Hepatocyte (in vitro differentiated cells): ENCODE measurements around the gene PRDM5. TPM values are rescaled to one million over a fixed set of nuclear protein-coding genes. Genes with fewer than 3 reads are reported as not detected.

Experiments
- DNase-seq: peaks from one replicate; pipeline ENCODE4 v3.0.0-alpha.2; 2016; ENCODE audit warnings: low spot score
- H2AFZ ChIP-seq: fragments of 200-600 bp; sonication (generic); 2 replicates; pipeline ENCODE4 v1.6.0; 2016; ENCODE audit warnings: antibody characterized with exemption, mild to moderate bottlenecking
- H3K27ac ChIP-seq: fragments of 200-600 bp; sonication (generic); 2 replicates; pipeline ENCODE4 v1.5.1; 2016; ENCODE audit warnings: mild to moderate bottlenecking
- H3K27me3 ChIP-seq: fragments of 200-600 bp; sonication (generic); 2 replicates; pipeline ENCODE4 v1.6.1; 2016
- H3K36me3 ChIP-seq: fragments of 200-600 bp; sonication (generic); replicated peaks from 2 replicates; pipeline ENCODE4 v1.5.1; 2016; ENCODE audit warnings: low read depth; ENCODE audit not compliant: insufficient read depth
- H3K4me1 ChIP-seq: fragments of 200-600 bp; sonication (generic); 2 replicates; pipeline ENCODE4 v1.5.1; 2016; ENCODE audit warnings: mild to moderate bottlenecking, moderate library complexity; ENCODE audit not compliant: insufficient read depth
- H3K4me2 ChIP-seq: fragments of 200-600 bp; sonication (generic); 2 replicates; pipeline ENCODE4 v1.6.0; 2016
- H3K4me3 ChIP-seq: fragments of 200-600 bp; sonication (generic); 2 replicates; pipeline ENCODE4 v1.5.1; 2016; ENCODE audit warnings: mild to moderate bottlenecking
- H3K79me2 ChIP-seq: fragments of 200-600 bp; sonication (generic); 2 replicates; pipeline ENCODE4 v1.6.0; 2017; ENCODE audit warnings: mild to moderate bottlenecking
- H3K9me2 ChIP-seq: fragments of 200-600 bp; sonication (generic); replicated peaks from 2 replicates; pipeline ENCODE4 v1.6.0; 2017; ENCODE audit warnings: mild to moderate bottlenecking; ENCODE audit not compliant: insufficient read depth
- H3K9me3 ChIP-seq: fragments of 200-600 bp; sonication (generic); 2 replicates; pipeline ENCODE4 v1.5.1; 2016; ENCODE audit warnings: low read depth, mild to moderate bottlenecking
- H4K20me1 ChIP-seq: fragments of 200-600 bp; sonication (generic); 2 replicates; pipeline ENCODE4 v1.6.0; 2016; ENCODE audit warnings: mild to moderate bottlenecking; ENCODE audit not compliant: insufficient read depth, poor library complexity, severe bottlenecking
- EZH2 ChIP-seq: fragments of 200-600 bp; sonication (generic); IDR thresholded peaks from 2 replicates; pipeline ENCODE4 v1.6.1; 2016; ENCODE audit warnings: antibody characterized with exemption, mild to moderate bottlenecking, borderline replicate concordance
- EZH2phosphoT487 ChIP-seq: fragments of 200-600 bp; sonication (generic); IDR thresholded peaks from one replicate; pipeline ENCODE4 v1.6.1; 2018; ENCODE audit warnings: antibody characterized with exemption, mild to moderate bottlenecking, low read depth, moderate library complexity; ENCODE audit not compliant: unreplicated experiment, severe bottlenecking
- WGBS: methylation state at CpG from one replicate; pipeline ENCODE4 v1.1.6; 2016; ENCODE audit warnings: low lambda C conversion rate; ENCODE audit errors: missing lambda C conversion rate; 5-methylcytosine and 5-hydroxymethylcytosine counted together
- polyA plus RNA-seq: library from polyadenylated mRNA; unstranded; fragments of >200 nt; fragmentation: Nextera tagmentation; extraction: Ambion mirVana; gene quantifications from 2 replicates; pipeline ENCODE4 v1.2.1, GENCODE V29; 2016
- total RNA-seq: library from RNA; depleted of rRNA; stranded (reverse); fragments of >200 nt; gene quantifications from 2 replicates; pipeline ENCODE4 v1.2.3, GENCODE V29; 2014
- TF ChIP-seq, protein P1 (sequence below): fragments of 200-600 bp; sonication (generic); IDR thresholded peaks from 2 replicates; pipeline ENCODE4 v1.5.1; 2016; ENCODE audit warnings: antibody characterized with exemption, mild to moderate bottlenecking; ENCODE audit not compliant: poor library complexity

Gene PRDM5
- total and polyA plus RNA-seq, 2 experiments from 2014 or later: 4.2 to 21.2 TPM

DNA sequence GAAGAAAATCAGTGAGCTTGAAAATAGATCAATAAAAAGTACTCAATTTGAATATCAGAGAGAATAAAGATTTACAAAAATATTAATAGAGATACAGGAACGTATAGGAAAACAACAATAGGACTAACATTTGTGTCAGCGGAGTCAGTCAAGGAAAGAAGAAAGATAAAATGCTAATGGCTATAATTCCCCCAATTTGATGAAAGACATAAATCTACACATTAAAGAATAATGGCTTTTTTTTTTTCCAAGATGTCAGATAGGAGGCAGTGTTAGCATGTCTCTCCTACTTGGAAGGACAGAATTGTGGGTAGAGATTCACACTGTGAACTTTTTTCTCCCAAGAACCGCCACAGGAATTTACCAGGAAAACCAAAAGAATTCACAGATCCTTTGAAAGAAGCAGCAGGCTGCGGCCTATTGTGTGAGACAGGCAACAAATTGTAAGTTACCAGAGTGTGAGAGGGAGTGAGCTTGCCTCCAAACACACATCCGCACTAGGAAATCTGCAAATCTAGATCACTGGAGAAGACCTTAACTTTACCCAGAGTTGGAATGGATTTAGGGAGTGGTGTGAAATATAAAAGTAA is 249.9 kb downstream of the PRDM5 start:
- 90% methylated on average over 5 of the region's 5 CpGs for WGBS
- no peaks in the 10 kb centered on the region for H3K27me3 ChIP-seq

DNA sequence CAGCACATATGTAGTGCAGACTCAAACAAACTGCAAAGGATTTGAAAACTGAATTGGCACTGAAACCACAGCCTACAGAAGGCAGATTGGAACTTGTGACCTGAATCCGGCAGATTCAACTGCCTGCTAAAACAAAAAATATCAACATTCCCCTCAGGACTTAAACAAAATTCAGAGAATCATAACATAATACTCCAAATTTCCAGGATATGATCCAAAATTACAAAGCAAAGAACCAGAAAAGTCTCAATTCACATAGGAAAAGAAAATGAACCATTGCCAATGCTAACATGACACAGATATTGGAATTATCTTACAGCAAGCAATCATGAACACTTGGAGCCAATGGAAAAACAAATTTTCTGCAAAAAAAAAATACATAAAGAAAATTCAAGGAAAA is 250.4 kb downstream of the PRDM5 start:
- no peak for TF ChIP-seq EZH2
- H4K20me1 ChIP-seq: no peaks in the 10 kb centered on the region
- H3K4me2 ChIP-seq: no peak overlapping the region
- DNase-seq: no peak
- H3K79me2 ChIP-seq: no peaks in the 10 kb centered on the region
- no peak overlapping the region for H3K27ac ChIP-seq
- 33% methylated on average over 1 of the region's 1 CpG for WGBS
- peaks cover 8% of the 10 kb centered on the region for H3K9me3 ChIP-seq
- H2AFZ ChIP-seq: no peak overlapping the region
- no peaks in the 10 kb centered on the region for H3K27me3 ChIP-seq
- no peaks in the 10 kb centered on the region for H3K9me2 ChIP-seq
- no peak overlapping the region for H3K4me3 ChIP-seq
- H3K4me1 ChIP-seq: no peaks in the 10 kb centered on the region
- H3K36me3 ChIP-seq: no peaks in the 10 kb centered on the region

More for the DNA sequence above, 249.9 kb downstream of the PRDM5 start:
- no peaks in the 10 kb centered on the region for H3K79me2 ChIP-seq
- no peak overlapping the region for H2AFZ ChIP-seq
- TF ChIP-seq EZH2: no peak
- TF ChIP-seq, protein P1, sequence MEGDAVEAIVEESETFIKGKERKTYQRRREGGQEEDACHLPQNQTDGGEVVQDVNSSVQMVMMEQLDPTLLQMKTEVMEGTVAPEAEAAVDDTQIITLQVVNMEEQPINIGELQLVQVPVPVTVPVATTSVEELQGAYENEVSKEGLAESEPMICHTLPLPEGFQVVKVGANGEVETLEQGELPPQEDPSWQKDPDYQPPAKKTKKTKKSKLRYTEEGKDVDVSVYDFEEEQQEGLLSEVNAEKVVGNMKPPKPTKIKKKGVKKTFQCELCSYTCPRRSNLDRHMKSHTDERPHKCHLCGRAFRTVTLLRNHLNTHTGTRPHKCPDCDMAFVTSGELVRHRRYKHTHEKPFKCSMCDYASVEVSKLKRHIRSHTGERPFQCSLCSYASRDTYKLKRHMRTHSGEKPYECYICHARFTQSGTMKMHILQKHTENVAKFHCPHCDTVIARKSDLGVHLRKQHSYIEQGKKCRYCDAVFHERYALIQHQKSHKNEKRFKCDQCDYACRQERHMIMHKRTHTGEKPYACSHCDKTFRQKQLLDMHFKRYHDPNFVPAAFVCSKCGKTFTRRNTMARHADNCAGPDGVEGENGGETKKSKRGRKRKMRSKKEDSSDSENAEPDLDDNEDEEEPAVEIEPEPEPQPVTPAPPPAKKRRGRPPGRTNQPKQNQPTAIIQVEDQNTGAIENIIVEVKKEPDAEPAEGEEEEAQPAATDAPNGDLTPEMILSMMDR: no peak
- no peak for TF ChIP-seq EZH2phosphoT487
- H3K9me3 ChIP-seq: peaks cover 8% of the 10 kb centered on the region
- no peaks in the 10 kb centered on the region for H3K36me3 ChIP-seq
- H3K9me2 ChIP-seq: no peaks in the 10 kb centered on the region
- H4K20me1 ChIP-seq: no peaks in the 10 kb centered on the region
- H3K4me3 ChIP-seq: no peak overlapping the region
- no peak for DNase-seq
- no peaks in the 10 kb centered on the region for H3K4me1 ChIP-seq
- no peak overlapping the region for H3K27ac ChIP-seq
- no peak overlapping the region for H3K4me2 ChIP-seq

DNA sequence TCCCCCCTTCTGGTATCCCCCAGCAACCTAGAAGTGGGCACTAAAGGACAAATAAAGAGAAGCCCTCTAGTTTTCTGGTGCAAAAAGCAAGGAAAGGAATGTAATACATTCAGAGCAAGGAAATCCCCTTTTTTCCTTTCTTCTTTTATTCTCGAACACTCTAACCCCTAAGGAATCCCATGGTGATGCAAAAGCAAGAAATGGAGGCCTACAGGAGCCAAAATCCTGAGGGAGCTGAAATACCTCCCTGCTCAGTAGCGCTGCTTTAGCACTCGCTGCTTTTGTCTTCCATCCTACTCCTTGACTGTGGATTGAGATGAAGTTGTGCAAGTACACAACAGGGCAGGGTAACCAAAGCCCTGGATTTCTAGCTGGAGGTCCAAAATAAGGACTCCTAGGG is 251.0 kb downstream of the PRDM5 start:
- Histone ChIP-seq H3K4me2 (no peak overlapping the region), H3K27ac (no peak overlapping the region), H3K36me3 (no peaks in the 10 kb centered on the region), H3K9me3 (peaks cover 8% of the 10 kb centered on the region), H4K20me1 (no peaks in the 10 kb centered on the region), H3K9me2 (no peaks in the 10 kb centered on the region), H3K4me3 (no peak overlapping the region), H3K27me3 (no peaks in the 10 kb centered on the region), H2AFZ (no peak overlapping the region), H3K4me1 (no peaks in the 10 kb centered on the region), H3K79me2 (no peaks in the 10 kb centered on the region)
- no peak for DNase-seq
- TF ChIP-seq, protein P1: no peak
- TF ChIP-seq EZH2 (no peak), EZH2phosphoT487 (no peak)
- 98% methylated on average over 3 of the region's 3 CpGs for WGBS

DNA sequence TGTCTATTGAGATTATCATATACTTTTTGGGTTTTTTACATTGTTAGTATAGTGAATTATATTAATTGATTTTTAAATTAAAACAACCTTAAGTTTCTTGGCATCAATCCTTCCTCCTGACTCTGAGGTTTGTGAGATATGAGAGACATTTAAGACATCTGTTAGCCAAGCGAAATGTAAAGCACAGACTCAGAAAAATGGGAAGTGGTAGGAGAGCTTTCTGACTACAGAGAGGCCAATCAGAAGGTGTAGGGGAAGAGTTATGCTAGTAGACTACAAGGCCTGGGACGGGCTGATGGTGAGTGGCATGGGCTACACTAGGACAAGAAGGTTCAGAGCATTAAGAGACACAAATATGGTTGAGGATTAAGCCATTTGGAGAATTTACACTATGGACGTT is 255.4 kb downstream of the PRDM5 start:
- H3K79me2 ChIP-seq: no peaks in the 10 kb centered on the region
- no peak for DNase-seq
- peaks cover 5% of the 10 kb centered on the region for H3K9me3 ChIP-seq
- TF ChIP-seq EZH2 (no peak), EZH2phosphoT487 (no peak)
- TF ChIP-seq, protein P1: no peak
- H4K20me1 ChIP-seq: no peaks in the 10 kb centered on the region
- H3K9me2 ChIP-seq: no peaks in the 10 kb centered on the region
- no peak overlapping the region for H3K4me2 ChIP-seq
- H3K4me1 ChIP-seq: no peaks in the 10 kb centered on the region
- no peak overlapping the region for H3K4me3 ChIP-seq
- H2AFZ ChIP-seq: no peak overlapping the region
- WGBS: 78% methylated on average over 3 of the region's 3 CpGs
- no peaks in the 10 kb centered on the region for H3K36me3 ChIP-seq
- no peaks in the 10 kb centered on the region for H3K27me3 ChIP-seq
- H3K27ac ChIP-seq: no peak overlapping the region
